ENCODE results near the gene GRAP2.

Gene GRAP2

DNA sequence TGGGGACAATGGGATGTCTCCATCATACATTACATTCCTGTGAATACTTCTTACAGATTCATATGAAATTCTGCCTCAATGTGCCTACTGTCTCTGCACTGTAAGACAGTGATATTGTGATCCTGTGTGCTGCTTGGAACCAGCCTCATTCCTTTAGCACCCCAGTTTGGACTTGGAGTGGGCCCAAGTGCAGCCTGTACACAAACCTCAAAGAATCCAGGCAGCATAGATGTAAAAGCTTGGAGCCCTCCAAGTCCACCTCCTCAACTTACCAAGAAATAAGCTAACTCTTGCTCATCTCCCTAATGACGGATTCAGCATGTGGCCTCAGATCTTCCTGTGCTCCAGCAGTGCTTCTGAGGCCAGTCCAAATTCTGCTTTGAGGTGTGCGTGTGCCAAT is 24.4 kb downstream of the GRAP2 start:
- DNase-seq, result no peak
- no peaks in the 10 kb centered on the region for H3K27me3 ChIP-seq (replicated peaks; ENCODE audit: insufficient read depth, low read length)
- H2AFZ ChIP-seq (ENCODE audit: low read length), result no peak overlapping the region
- H3K4me2 ChIP-seq (ENCODE audit: low read depth, low read length), result no peak overlapping the region
- no peaks in the 10 kb centered on the region for H3K4me1 ChIP-seq (ENCODE audit: low read length)
- H3K4me3 ChIP-seq (ENCODE audit: low read length), result no peak overlapping the region
- no peaks in the 10 kb centered on the region for H3K36me3 ChIP-seq (replicated peaks; ENCODE audit: insufficient read depth, low read length)
- no peaks in the 10 kb centered on the region for H3K9me3 ChIP-seq (replicated peaks; ENCODE audit: insufficient read depth, low read length)
- TF ChIP-seq EZH2phosphoT487 (IDR thresholded peaks at IDR 0.05; ENCODE audit: low read length) (no peak), EZH2 (optimal IDR thresholded peaks at IDR 0.05; ENCODE audit: low read depth, low read length) (no peak)
- TF ChIP-seq, protein P1, sequence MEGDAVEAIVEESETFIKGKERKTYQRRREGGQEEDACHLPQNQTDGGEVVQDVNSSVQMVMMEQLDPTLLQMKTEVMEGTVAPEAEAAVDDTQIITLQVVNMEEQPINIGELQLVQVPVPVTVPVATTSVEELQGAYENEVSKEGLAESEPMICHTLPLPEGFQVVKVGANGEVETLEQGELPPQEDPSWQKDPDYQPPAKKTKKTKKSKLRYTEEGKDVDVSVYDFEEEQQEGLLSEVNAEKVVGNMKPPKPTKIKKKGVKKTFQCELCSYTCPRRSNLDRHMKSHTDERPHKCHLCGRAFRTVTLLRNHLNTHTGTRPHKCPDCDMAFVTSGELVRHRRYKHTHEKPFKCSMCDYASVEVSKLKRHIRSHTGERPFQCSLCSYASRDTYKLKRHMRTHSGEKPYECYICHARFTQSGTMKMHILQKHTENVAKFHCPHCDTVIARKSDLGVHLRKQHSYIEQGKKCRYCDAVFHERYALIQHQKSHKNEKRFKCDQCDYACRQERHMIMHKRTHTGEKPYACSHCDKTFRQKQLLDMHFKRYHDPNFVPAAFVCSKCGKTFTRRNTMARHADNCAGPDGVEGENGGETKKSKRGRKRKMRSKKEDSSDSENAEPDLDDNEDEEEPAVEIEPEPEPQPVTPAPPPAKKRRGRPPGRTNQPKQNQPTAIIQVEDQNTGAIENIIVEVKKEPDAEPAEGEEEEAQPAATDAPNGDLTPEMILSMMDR (IDR thresholded peaks at IDR 0.05; ENCODE audit: low read length), result no peak
- no peaks in the 10 kb centered on the region for H4K20me1 ChIP-seq (ENCODE audit: insufficient read depth, low read length)
- no peaks in the 10 kb centered on the region for H3F3A ChIP-seq (ENCODE audit: insufficient read depth, low read length)
- H3K79me2 ChIP-seq (ENCODE audit: low read length), result no peaks in the 10 kb centered on the region
- H3K9me2 ChIP-seq (replicated peaks; ENCODE audit: insufficient read depth, low read length), result no peaks in the 10 kb centered on the region
- H3K9ac ChIP-seq (ENCODE audit: low read length), result no peak overlapping the region
- no peak overlapping the region for H3K27ac ChIP-seq (ENCODE audit: low read length)

DNA sequence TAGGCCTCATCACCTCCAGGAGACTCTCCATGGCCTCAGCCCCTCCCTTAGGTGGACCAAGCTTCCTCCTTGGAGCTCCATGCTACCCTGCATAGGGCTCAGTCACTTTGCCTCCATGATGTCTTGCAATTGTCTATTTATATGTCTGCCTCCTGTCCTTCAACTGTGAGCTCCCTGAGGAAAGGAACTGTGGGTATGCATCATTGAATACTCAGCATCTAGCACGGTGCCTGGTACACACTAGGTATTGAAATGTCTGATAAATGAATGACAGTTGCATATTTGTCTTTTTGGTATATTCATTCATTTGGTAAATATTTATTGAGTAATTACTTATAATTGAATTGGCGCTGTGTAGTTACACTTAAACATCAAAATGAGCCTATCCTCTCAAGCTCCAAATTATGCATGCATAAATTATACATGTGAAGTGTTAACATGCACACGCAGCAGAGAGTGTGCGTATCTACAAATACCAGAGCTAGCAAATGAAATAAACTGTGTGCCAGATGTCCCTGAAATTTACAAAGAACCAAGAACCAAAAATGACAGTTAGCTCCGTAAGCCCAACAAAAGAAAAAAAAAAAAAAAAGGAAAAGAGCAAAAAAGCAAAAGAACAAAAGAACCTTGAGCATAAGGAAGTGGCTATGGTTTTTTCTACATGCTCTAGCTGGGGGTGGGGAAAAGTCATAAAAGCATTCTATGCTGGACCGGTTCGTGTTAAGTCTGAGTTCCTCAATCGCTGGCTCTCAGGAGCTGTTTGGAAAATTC is 25.2 kb downstream of the GRAP2 start:
- Histone ChIP-seq H3K4me1 (ENCODE audit: low read length) (no peaks in the 10 kb centered on the region), H3K4me3 (ENCODE audit: low read length) (no peak overlapping the region), H3K4me2 (ENCODE audit: low read depth, low read length) (no peak overlapping the region), H2AFZ (ENCODE audit: low read length) (no peak overlapping the region), H3K9me2 (replicated peaks; ENCODE audit: insufficient read depth, low read length) (no peaks in the 10 kb centered on the region), H3F3A (ENCODE audit: insufficient read depth, low read length) (no peaks in the 10 kb centered on the region), H3K9ac (ENCODE audit: low read length) (no peak overlapping the region), H3K36me3 (replicated peaks; ENCODE audit: insufficient read depth, low read length) (no peaks in the 10 kb centered on the region), H3K27me3 (replicated peaks; ENCODE audit: insufficient read depth, low read length) (no peaks in the 10 kb centered on the region), H3K27ac (ENCODE audit: low read length) (no peak overlapping the region), H3K79me2 (ENCODE audit: low read length) (no peaks in the 10 kb centered on the region), H4K20me1 (ENCODE audit: insufficient read depth, low read length) (no peaks in the 10 kb centered on the region), H3K9me3 (replicated peaks; ENCODE audit: insufficient read depth, low read length) (no peaks in the 10 kb centered on the region)
- TF ChIP-seq, protein P1 (IDR thresholded peaks at IDR 0.05; ENCODE audit: low read length), result no peak
- no peak for TF ChIP-seq EZH2 (optimal IDR thresholded peaks at IDR 0.05; ENCODE audit: low read depth, low read length)
- no peak for TF ChIP-seq EZH2phosphoT487 (IDR thresholded peaks at IDR 0.05; ENCODE audit: low read length)
- no peak for DNase-seq

DNA sequence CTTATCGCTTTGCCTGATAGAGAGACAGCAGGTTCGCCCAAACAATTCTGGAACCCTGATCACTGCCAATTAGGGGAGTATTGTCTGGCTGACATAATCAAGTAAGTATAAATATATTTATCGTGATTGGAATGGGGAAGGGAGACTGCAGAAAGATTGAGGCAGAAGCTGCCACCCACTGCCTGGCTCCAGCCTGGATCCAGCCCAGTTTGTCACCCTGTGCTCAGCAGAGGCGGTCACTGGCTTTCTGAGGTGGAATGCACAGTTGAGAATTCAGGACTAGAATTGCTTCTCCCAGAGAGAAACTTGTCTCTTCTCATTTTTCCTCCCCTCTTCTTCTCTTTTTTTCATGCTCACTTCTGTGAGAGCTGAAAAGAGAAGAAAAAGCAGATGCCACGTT is 25.9 kb downstream of the GRAP2 start:
- no peak overlapping the region for H3K9ac ChIP-seq (ENCODE audit: low read length)
- H3K79me2 ChIP-seq (ENCODE audit: low read length), result no peaks in the 10 kb centered on the region
- H3K4me2 ChIP-seq (ENCODE audit: low read depth, low read length), result no peak overlapping the region
- no peak for DNase-seq
- H3K27me3 ChIP-seq (replicated peaks; ENCODE audit: insufficient read depth, low read length), result no peaks in the 10 kb centered on the region
- H2AFZ ChIP-seq (ENCODE audit: low read length), result no peak overlapping the region
- no peaks in the 10 kb centered on the region for H3K4me1 ChIP-seq (ENCODE audit: low read length)
- TF ChIP-seq EZH2phosphoT487 (IDR thresholded peaks at IDR 0.05; ENCODE audit: low read length), result no peak
- H3F3A ChIP-seq (ENCODE audit: insufficient read depth, low read length), result no peaks in the 10 kb centered on the region
- no peak overlapping the region for H3K27ac ChIP-seq (ENCODE audit: low read length)
- H3K9me3 ChIP-seq (replicated peaks; ENCODE audit: insufficient read depth, low read length), result no peaks in the 10 kb centered on the region
- no peaks in the 10 kb centered on the region for H3K9me2 ChIP-seq (replicated peaks; ENCODE audit: insufficient read depth, low read length)
- no peak overlapping the region for H3K4me3 ChIP-seq (ENCODE audit: low read length)
- H3K36me3 ChIP-seq (replicated peaks; ENCODE audit: insufficient read depth, low read length), result no peaks in the 10 kb centered on the region
- H4K20me1 ChIP-seq (ENCODE audit: insufficient read depth, low read length), result no peaks in the 10 kb centered on the region

DNA sequence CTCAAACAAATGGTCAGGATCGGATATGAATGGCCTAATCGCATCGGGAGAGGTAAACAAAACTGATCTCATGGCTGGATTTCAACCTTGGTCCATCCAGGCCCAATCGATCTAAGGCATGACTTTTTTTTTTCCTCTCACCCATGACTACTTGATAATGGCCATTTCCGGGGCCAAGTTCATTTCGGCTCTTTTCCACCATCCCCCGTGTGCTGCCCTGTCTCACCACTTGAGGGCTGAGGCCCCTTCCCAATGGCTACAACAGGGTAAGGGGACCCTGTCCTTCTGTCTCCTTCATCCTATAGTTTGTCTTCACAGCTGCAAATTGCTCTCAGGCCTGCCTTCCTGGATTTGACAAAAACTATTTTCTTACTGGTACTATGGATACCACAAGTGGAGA is 26.7 kb downstream of the GRAP2 start:
- no peaks in the 10 kb centered on the region for H4K20me1 ChIP-seq (ENCODE audit: insufficient read depth, low read length)
- H2AFZ ChIP-seq (ENCODE audit: low read length), result no peak overlapping the region
- H3K27ac ChIP-seq (ENCODE audit: low read length), result no peak overlapping the region
- H3K79me2 ChIP-seq (ENCODE audit: low read length), result no peaks in the 10 kb centered on the region
- H3K4me1 ChIP-seq (ENCODE audit: low read length), result no peaks in the 10 kb centered on the region
- no peaks in the 10 kb centered on the region for H3F3A ChIP-seq (ENCODE audit: insufficient read depth, low read length)
- no peak for TF ChIP-seq EZH2 (optimal IDR thresholded peaks at IDR 0.05; ENCODE audit: low read depth, low read length)
- no peak for TF ChIP-seq EZH2phosphoT487 (IDR thresholded peaks at IDR 0.05; ENCODE audit: low read length)
- TF ChIP-seq, protein P1 (IDR thresholded peaks at IDR 0.05; ENCODE audit: low read length), result no peak
- no peak overlapping the region for H3K9ac ChIP-seq (ENCODE audit: low read length)
- H3K9me2 ChIP-seq (replicated peaks; ENCODE audit: insufficient read depth, low read length), result no peaks in the 10 kb centered on the region
- H3K27me3 ChIP-seq (replicated peaks; ENCODE audit: insufficient read depth, low read length), result no peaks in the 10 kb centered on the region
- no peak overlapping the region for H3K4me3 ChIP-seq (ENCODE audit: low read length)
- H3K9me3 ChIP-seq (replicated peaks; ENCODE audit: insufficient read depth, low read length), result no peaks in the 10 kb centered on the region
- no peak overlapping the region for H3K4me2 ChIP-seq (ENCODE audit: low read depth, low read length)
- no peaks in the 10 kb centered on the region for H3K36me3 ChIP-seq (replicated peaks; ENCODE audit: insufficient read depth, low read length)
- no peak for DNase-seq
